ENCODE data around the gene NXPH4.

DNA sequence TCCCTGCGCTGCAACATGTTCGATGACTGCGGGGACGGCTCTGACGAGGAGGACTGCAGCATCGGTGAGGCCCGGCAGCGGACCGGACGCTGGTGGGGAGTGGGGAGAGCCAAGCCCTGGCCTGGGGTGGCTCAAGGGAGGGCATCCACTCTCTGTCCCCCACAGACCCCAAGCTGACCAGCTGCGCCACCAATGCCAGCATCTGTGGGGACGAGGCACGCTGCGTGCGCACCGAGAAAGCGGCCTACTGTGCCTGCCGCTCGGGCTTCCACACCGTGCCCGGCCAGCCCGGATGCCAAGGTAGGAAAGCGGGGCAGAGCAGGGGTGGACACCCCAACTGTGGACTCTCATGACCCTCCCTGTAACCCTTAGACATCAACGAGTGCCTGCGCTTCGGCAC is 11.4 kb upstream of the NXPH4 start:
- TF ChIP-seq POLR2AphosphoS5 (IDR thresholded peaks at IDR 0.05; ENCODE audit: borderline replicate concordance, low read depth, low read length) (no peak), EZH2 (IDR thresholded peaks at IDR 0.05) (no peak)

Measured in SK-N-MC (cell line).